Mononuclear cell (primary cell): ENCODE measurements around the gene ACBD4. TPM values are rescaled to one million over a fixed set of nuclear protein-coding genes. Genes with fewer than 3 reads are reported as not detected.

Source experiments
- H3K27me3 ChIP-seq: 2 replicates; pipeline ENCODE4 v1.6.0; 2011; ENCODE audit warnings: low read length, control low read depth; ENCODE audit not compliant: insufficient read depth
- H3K4me1 ChIP-seq: 2 replicates; pipeline ENCODE4 v1.5.1; 2011; ENCODE audit warnings: mild to moderate bottlenecking, low read length, control low read depth; ENCODE audit not compliant: insufficient read depth
- H3K4me3 ChIP-seq: 2 replicates; pipeline ENCODE4 v1.5.1; 2011; ENCODE audit warnings: mild to moderate bottlenecking, low read length, moderate library complexity
- H3K9me3 ChIP-seq: 2 replicates; pipeline ENCODE4 v1.5.1; 2011; ENCODE audit warnings: low read depth, mild to moderate bottlenecking, control low read depth, low read length
- total RNA-seq: library from RNA; depleted of rRNA; stranded (reverse); fragments of >200 nt; gene quantifications from one replicate; pipeline ENCODE4 v1.2.3, GENCODE V29; 2012

The ACBD4 gene
- total RNA-seq, 1 donor: 6.9 TPM

DNA sequence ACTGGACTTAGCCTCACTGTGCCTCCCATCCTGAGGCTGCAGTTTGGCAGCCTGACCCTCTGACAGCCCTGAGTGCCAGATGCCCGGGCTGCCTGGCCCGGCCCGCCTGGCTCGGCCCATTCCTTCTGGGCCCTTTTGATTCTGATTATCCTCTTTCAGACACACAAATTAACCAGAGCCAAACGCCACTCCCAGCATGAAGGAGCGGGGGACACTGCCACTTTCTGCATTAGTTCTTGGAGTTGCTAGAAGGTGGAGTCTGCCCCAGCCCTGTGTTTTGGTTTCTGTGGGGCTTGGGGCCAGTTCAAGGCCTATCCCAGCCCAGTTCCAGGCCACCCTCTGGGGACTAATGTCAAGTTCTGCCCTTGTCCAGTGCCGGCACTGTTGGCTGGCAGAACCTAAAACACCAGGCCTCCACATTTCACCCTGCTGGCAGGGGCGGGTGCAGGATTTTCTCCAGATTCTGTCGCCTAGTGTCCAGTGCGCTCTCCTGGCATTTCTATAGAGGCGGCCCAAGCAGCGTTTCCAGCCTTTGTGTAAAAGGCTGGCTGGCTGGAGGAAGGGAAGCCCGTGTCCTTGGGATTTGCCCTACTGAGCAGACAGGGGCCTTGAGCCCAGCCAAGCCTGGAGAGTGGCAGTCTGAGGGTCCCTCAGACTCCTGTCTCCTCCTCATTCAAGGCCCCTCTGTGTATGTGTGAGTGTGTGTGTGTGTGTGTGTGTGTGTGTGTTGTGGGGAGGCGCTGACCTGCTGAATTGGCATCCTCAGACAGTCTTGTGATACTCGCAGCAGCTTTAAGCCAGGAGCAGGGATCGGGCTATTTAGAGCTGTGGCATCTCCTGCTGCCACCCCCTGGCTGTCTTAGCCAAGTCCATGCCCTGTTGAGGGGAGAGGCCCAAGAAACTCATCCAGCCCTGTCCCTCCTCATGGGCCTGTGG, 24.5 kb upstream of the ACBD4 start:
- H3K4me3 ChIP-seq: no peak overlapping the region
- H3K4me1 ChIP-seq: no peaks in the 10 kb centered on the region
- no peaks in the 10 kb centered on the region for H3K9me3 ChIP-seq
- no peaks in the 10 kb centered on the region for H3K27me3 ChIP-seq

DNA sequence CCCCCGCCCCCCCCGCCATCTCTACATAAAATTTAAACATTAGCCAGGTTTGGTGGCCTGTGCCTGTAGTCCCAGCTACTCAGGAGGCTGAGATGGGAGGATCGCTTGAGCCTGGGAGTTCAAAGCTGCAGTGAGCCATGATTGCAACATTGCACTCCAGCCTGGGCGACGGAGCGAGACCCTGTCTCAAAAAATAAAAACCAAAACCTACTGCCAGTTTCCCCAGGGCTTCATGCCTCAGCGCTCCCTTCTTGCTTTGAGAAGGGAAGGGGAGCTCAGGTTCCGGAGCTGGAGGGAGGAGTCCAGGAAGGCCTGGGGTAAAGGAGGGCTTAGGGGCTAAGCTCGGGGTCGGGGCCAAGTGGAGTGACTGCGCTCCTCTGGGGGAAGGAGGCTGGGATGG, 23.6 kb upstream of the ACBD4 start:
- Histone ChIP-seq H3K9me3 (no peaks in the 10 kb centered on the region), H3K27me3 (no peaks in the 10 kb centered on the region), H3K4me3 (no peak overlapping the region), H3K4me1 (no peaks in the 10 kb centered on the region)

DNA sequence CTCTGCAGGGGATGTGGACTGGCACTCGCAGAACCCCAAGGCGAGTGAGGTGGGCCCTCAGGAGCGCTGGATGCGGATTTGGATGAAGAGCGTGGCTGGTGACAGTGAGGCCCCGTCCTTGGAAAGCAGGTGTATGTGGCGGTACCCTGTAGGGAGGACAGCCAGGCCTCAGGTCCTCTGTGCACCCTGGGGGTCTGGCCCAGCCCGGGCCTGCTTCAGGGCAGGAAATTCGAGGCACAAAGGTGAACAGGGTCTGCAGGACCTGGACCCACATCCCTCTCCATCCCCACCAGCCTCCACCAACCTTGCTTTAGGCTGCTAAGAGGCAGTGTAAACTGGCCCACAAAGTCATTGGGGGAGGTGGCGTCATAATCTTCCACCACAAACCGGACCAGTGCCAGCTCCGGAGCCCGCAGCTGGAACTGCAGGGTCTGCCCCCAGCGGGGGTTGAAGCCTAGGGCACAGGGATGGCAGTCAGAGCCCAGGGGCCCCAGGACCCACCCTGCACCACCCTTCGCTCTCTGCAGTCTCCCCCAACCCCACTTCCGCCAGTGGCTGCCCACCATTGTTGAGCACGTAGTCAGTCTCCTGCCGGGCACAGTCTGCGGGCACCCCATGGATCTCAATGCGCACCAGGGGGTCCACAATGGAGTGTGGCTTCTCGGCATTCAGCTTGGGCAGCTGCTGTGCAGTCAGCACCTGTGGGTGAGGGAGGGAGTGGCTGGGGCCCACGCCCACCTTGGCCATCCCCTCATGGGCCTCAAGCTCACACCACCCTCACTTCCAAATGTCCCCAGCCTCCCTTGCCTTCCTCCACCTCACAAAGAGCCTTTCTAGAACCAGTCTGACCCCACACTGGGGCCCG, 22.7 kb upstream of the ACBD4 start:
- H3K4me3 ChIP-seq: no peak overlapping the region

DNA sequence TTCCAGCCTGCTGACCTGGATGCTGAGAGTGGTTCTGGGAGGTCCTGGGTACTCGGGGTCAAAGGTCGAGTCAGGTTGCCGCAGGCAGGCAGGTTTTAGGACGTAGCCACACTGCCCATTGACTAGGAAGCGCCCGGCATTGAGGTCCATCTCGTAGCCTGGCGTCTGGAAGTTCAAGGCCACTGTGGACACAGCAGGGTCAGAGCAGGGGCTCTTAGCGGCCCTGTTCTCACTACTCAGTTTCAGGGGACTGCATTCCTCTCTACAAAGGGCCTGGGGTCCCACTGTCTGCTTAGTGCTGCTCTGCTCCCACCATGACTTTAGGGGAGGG, 22.1 kb upstream of the ACBD4 start:
- no peak overlapping the region for H3K4me3 ChIP-seq
- H3K4me1 ChIP-seq: no peaks in the 10 kb centered on the region
- H3K27me3 ChIP-seq: no peaks in the 10 kb centered on the region
- H3K9me3 ChIP-seq: no peaks in the 10 kb centered on the region

More for the DNA sequence above, 22.7 kb upstream of the ACBD4 start:
- Histone ChIP-seq H3K27me3 (no peaks in the 10 kb centered on the region), H3K4me1 (no peaks in the 10 kb centered on the region), H3K9me3 (no peaks in the 10 kb centered on the region)

DNA sequence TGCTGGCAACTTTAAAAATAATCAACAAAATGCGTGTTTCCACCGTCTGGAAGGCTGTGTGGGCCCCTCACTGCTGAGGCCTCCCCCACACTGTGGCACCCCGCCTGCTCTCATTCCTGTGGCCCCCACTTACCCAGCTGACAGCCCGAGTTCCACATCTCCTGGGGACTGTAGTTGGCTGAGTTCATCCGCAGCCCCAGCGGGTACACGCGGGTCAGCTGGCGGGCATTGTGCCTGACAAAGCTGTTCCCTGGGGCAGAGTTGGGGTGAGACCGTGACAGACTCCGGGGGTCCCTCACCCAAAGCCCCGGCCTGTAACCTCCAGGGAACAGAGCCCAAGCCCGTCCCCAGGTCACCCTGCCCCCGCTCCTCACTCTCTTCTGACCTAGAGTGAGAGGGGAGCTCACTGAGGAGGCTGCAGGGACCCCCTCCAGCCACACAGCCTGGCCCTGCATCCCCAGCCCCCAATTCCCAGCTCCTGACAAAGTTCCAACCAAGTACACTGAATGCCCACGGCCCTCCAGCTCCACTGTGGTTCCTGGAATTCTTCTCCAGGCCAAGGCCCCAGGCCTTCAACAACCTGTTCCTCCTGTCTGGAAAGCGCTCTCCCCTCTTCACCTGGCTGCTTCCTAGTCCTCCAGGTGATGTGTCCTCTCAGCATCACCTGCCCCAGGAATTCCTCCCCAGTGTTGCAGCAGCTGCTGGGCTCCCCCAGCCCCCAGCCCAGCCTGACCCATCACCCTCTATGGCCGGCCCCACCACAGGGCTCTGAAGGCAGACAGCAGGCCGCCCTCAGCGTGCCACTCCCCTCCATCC, 21.2 kb upstream of the ACBD4 start:
- no peaks in the 10 kb centered on the region for H3K9me3 ChIP-seq
- H3K27me3 ChIP-seq: no peaks in the 10 kb centered on the region
- H3K4me3 ChIP-seq: no peak overlapping the region
- H3K4me1 ChIP-seq: no peaks in the 10 kb centered on the region

DNA sequence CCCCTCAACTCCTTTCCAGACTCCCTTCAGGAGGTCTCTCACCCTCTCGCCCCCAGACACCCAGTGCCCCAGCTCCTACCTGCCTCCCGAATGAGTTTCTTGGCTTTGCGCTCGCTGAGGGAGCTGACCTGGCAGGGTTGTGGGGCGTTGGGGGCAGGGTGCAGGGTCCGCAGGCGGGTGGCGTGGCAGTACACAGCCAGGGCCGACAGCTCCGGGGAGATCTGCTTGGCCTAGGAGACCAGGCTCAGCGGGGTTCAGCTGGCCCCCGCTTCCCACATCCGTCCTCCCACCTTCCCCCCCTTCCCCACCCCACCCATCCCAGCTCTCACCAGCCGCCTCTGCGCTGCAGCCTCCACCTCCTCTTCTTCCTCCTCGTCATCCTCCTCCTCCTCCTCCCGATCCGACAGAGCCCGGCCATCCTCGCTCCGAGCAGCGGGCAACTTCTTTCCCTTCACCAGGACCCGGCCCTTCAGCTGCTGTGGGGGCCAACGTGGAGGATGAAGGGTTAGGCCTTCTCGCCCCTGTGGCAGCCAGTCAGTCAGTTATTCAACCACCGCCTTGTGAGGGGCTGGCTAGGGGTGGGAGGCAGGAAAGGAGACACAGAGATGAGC, 20.4 kb upstream of the ACBD4 start:
- no peaks in the 10 kb centered on the region for H3K27me3 ChIP-seq
- no peaks in the 10 kb centered on the region for H3K4me1 ChIP-seq
- H3K9me3 ChIP-seq: no peaks in the 10 kb centered on the region
- H3K4me3 ChIP-seq: no peak overlapping the region

DNA sequence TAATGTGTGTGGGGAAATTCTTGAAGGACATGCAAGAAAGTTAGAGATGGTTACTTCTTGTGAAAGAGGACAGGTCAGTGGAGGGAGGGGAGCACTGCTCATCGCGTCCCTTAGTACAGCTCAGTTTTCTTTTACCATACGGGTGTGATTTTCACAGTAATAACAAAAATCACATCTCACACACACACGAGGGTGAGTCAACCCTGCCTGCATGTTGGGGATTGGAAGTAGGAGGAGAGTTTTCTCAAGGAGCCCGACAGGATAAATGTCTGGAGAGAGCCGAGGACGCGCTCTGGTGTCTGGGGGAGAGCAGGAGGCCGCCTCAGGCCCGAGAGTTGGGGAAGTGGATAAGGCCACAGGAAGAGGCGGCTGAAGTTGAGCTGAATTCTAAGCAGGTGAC, 19.6 kb upstream of the ACBD4 start:
- Histone ChIP-seq H3K4me1 (no peaks in the 10 kb centered on the region), H3K27me3 (no peaks in the 10 kb centered on the region), H3K4me3 (no peak overlapping the region), H3K9me3 (no peaks in the 10 kb centered on the region)

DNA sequence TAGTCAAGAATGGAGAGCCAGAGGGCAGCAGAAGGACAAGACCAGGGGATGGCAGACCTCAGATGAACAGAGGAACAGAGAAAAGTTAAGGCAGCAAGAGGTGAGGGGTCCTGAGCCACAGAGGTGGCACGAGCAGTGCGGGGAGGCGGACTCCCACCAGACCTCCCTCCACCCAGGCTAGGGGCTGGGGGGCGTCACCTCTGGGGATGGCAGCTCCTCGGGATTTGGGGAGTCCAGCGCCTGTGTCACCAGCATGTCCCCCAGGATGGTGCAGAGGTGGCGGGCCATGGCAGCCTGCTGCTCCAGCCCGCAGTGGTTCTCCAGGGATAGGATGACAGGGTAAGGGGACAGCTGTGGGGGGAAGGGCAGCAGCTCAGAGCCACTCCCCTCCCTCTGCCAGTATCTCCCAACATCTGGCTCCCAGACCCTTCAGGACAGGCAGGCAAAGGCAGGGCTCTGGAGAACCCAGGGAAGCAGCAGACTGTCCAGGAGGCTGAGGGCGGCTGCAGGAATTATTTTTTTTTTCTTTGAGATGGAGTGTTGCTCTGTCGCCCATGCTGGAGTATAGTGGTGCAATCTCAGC, 19.0 kb upstream of the ACBD4 start:
- Histone ChIP-seq H3K9me3 (no peaks in the 10 kb centered on the region), H3K4me1 (no peaks in the 10 kb centered on the region), H3K27me3 (no peaks in the 10 kb centered on the region), H3K4me3 (no peak overlapping the region)

DNA sequence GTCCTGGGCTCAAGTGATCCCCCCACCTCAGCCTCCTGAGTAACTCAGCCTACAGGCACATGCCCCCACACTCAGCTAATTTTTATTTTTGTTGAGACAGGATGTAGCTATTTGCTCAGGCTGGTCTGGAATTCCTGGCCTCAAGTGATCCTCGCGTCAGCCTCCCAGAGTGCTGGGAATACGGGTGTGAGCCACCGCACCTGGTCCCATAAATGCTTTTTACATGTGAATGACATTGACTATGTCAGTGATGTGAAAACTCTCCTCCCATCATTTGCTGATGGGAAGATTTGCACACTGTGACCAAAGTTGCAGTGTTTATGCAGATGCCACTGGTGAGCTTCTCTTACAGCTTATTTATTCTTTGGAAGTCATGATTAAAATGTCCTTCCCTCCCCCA, 18.2 kb upstream of the ACBD4 start:
- no peaks in the 10 kb centered on the region for H3K4me1 ChIP-seq
- no peaks in the 10 kb centered on the region for H3K9me3 ChIP-seq
- H3K4me3 ChIP-seq: no peak overlapping the region
- H3K27me3 ChIP-seq: no peaks in the 10 kb centered on the region

DNA sequence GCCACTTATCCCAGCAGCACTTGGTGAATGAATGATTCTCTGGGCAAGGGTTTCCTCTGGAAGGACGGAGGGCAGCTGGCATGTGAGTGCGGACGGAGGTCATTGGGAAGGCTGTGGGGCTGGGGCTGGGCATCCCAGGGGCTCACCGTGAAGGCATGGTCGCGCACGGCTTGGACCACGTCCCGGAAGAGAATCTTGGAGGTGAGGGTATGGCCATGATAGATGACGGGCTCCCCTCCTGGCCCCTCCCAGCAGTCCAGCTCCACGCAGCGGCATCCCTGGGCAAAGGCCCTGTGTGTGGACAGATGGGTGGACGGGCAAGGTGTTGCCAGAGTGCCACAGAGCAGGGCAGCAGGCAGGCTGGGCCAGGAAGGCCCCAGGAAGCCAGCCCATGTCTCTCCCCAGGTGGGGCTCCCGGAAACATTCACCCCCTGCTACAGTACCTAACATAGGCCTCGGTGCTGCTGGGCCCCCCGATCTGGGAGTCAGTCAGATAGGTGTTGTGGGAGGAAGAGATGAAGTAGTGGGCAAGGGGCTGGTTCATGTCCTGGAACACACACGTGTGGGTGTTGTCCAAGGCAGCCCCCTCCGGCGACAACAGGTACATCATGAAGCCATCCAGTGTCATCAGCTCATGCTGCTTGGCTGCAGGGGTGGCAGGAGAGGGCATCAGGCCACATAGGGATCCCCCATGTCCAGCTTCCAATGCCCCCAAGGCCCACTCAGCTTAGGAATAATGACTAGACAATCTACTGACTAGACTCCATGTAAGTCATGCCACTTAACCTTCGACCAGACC, 17.4 kb upstream of the ACBD4 start:
- H3K4me3 ChIP-seq: no peak overlapping the region
- no peaks in the 10 kb centered on the region for H3K9me3 ChIP-seq
- no peaks in the 10 kb centered on the region for H3K27me3 ChIP-seq
- no peaks in the 10 kb centered on the region for H3K4me1 ChIP-seq

DNA sequence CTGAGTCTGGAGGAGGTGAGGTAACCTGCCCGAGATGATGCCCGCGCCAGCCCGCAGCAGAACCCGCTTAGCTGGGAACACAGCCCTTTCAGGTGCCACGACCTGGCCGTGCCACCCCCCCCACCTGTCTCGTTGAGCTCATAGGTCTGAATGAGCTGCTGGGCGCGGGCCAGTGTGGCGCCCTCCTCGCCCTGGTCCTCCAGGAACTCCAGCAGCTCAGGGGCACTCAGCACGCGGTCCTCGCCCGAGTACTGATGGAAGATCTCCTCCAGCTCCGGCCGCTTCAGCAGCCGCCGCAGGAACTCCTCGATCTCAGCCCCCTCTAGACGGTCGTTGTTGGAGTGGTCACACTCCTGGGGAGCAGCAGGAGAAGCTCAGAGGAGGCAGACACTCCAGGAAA, 16.8 kb upstream of the ACBD4 start:
- Histone ChIP-seq H3K4me1 (peaks cover 4% of the 10 kb centered on the region), H3K9me3 (no peaks in the 10 kb centered on the region), H3K4me3 (no peak overlapping the region), H3K27me3 (no peaks in the 10 kb centered on the region)

DNA sequence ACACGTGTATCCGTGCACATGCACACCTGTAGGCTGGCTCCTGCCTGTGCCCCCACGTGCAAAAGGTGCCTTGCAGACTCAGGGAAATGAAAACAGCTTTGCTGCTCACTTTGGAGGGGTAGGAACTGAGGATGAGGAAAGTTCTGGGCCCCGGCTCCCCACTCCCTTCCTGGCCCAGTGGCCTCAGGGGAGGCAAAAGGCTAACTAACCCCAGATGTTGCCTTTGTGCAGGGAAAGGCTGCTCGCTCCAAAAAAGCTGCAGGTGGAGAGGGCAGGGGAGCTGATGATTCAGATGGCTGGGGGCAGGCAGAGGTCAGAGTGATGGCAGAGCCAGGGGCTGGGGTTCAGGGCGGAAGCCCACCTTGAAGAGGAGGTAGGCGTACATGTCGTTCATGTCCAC, 15.5 kb upstream of the ACBD4 start:
- Histone ChIP-seq H3K4me3 (no peak overlapping the region), H3K9me3 (no peaks in the 10 kb centered on the region), H3K27me3 (no peaks in the 10 kb centered on the region), H3K4me1 (peaks cover 16% of the 10 kb centered on the region)

DNA sequence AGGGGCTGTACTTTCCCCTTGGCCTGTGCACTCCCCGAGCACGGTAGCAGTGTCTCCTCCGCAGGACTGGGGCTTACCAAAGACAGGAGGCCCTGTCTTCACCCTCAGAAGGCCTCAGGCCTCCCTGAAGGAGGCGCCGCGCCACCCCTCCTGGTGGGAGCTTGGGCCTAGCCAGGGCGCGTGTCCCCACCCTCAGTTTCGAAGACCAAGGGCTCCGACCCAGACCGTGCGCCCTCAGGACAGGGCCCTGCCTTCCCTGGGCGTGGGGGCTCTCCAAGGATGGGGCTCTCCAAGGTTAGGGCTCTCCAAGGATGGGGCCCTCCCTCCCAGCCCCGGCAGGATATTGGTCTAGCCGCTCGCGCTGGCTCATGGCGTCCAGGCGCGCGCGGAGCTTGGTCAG, 14.9 kb upstream of the ACBD4 start:
- Histone ChIP-seq H3K27me3 (no peaks in the 10 kb centered on the region), H3K9me3 (no peaks in the 10 kb centered on the region), H3K4me3 (no peak overlapping the region), H3K4me1 (peaks cover 17% of the 10 kb centered on the region)

DNA sequence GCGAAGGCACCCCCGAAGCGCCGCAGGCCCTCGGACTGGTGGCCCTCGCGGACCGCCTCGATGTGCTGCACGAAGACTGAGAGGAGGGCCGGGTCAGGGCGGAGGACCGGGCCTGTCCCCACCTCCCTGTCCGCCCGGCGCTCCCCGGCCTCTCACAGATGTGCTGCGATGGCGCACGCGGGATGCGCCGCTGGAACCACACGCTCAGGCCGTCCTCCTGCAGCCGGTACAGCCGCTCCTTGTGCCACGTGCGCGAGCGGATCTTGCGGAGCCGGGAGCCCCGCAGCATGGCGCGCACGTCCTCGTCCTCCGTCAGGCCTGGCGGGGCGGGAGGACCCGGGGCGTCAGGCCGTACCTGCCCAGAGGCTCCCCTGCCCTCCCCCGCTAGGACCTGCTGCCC, 14.4 kb upstream of the ACBD4 start:
- Histone ChIP-seq H3K9me3 (no peaks in the 10 kb centered on the region), H3K27me3 (no peaks in the 10 kb centered on the region), H3K4me1 (peaks cover 17% of the 10 kb centered on the region), H3K4me3 (no peak overlapping the region)
